HFFc6 (cell line): ENCODE data around the gene CLC. TPM values are rescaled to one million over a fixed set of nuclear protein-coding genes. Genes with fewer than 3 reads are reported as not detected.
"Not testable (repeated sequence)": the region's sequence is repeated elsewhere in the genome, so short reads cannot be mapped to it uniquely, and the experiment has no call there.

ENCODE experiments used
- DNase-seq: peaks from one replicate; pipeline ENCODE4 v3.0.0-alpha.2; 2018
- H3K27ac Mint-ChIP-seq: 2 replicates; pipeline ENCODE4 v1.8.0; 2020; ENCODE audit warnings: mild to moderate bottlenecking, mixed read lengths
- H3K27me3 Mint-ChIP-seq: 2 replicates; pipeline ENCODE4 v1.8.0; 2021; ENCODE audit warnings: mild to moderate bottlenecking, moderate library complexity, mixed read lengths; ENCODE audit not compliant: insufficient read depth
- H3K36me3 Mint-ChIP-seq: 2 replicates; pipeline ENCODE4 v1.8.0; 2021; ENCODE audit warnings: low read depth, mixed read lengths
- H3K4me1 Mint-ChIP-seq: 2 replicates; pipeline ENCODE4 v1.8.0; 2020; ENCODE audit warnings: low read depth, mixed read lengths
- H3K4me3 Mint-ChIP-seq: 2 replicates; pipeline ENCODE4 v1.8.0; 2020; ENCODE audit warnings: mild to moderate bottlenecking, moderate library complexity, mixed read lengths
- H3K9me3 Mint-ChIP-seq: 2 replicates; pipeline ENCODE4 v1.8.0; 2020; ENCODE audit warnings: mild to moderate bottlenecking, mixed read lengths
- total RNA-seq, 6 experiments: library from RNA; stranded (reverse); fragmentation: NEBNext Ultra II Directional; extraction: Animal tissue kit (Norgen Biotek cat#: 25700); gene quantifications; 2 replicates in 1 of 6; 3 replicates in 5 of 6; pipeline ENCODE4 v1.2.3, GENCODE V29; 2021
- TF ChIP-seq, protein P1 (sequence below): fragments of 200-600 bp; sonication (generic); IDR thresholded peaks from 2 replicates; pipeline ENCODE4 v1.5.0; 2021; ENCODE audit warnings: antibody characterized with exemption, mild to moderate bottlenecking

Gene CLC
- total RNA-seq, 6 experiments from 2014 or later = not detected

DNA sequence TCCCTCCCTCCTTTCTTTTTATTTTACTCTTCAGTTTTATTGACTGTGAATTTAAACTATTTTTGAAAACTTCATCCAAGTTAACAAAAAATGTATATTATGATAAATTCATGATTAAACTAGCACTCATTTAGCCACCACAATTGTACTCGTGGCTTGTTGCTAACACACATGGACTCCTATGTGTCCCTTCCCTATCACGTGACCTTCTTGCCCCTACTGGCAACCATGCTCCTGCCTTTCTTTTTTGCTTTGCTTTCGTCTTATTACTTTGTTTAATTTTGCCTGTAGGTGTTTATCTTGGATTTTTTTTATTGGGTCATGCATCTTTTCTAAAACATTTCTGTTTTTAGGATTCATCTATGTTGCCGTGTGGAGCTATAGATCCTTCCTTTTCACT lies 8.2 kb downstream of the CLC start:
- Mint-ChIP-seq H3K27me3 (peaks cover 10% of the 10 kb centered on the region), H3K36me3 (no peaks in the 10 kb centered on the region), H3K4me3 (no peak overlapping the region), H3K4me1 (no peaks in the 10 kb centered on the region), H3K27ac (no peak overlapping the region), H3K9me3 (no peaks in the 10 kb centered on the region)
- DNase-seq = no peak
- TF ChIP-seq, protein P1, sequence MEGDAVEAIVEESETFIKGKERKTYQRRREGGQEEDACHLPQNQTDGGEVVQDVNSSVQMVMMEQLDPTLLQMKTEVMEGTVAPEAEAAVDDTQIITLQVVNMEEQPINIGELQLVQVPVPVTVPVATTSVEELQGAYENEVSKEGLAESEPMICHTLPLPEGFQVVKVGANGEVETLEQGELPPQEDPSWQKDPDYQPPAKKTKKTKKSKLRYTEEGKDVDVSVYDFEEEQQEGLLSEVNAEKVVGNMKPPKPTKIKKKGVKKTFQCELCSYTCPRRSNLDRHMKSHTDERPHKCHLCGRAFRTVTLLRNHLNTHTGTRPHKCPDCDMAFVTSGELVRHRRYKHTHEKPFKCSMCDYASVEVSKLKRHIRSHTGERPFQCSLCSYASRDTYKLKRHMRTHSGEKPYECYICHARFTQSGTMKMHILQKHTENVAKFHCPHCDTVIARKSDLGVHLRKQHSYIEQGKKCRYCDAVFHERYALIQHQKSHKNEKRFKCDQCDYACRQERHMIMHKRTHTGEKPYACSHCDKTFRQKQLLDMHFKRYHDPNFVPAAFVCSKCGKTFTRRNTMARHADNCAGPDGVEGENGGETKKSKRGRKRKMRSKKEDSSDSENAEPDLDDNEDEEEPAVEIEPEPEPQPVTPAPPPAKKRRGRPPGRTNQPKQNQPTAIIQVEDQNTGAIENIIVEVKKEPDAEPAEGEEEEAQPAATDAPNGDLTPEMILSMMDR = no peak

DNA sequence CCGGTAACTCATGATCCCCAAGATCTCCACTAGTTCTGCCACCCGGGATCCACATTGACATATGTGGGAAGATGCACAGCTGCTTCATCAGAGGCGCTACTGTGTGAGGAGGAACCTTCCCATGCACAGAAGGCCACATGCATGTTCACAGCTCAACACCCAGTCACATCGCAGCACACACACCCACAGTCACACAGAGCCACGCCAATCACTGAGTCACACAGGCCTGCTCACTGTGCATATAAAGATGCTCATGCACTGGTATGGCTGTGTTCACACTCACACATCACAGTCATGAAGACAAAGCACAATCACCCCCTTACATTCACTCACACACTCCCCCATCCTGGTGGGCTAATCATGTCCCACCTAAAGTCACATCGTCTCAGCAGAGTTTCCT lies 9.8 kb downstream of the CLC start:
- peaks cover 11% of the 10 kb centered on the region for H3K27me3 Mint-ChIP-seq

DNA sequence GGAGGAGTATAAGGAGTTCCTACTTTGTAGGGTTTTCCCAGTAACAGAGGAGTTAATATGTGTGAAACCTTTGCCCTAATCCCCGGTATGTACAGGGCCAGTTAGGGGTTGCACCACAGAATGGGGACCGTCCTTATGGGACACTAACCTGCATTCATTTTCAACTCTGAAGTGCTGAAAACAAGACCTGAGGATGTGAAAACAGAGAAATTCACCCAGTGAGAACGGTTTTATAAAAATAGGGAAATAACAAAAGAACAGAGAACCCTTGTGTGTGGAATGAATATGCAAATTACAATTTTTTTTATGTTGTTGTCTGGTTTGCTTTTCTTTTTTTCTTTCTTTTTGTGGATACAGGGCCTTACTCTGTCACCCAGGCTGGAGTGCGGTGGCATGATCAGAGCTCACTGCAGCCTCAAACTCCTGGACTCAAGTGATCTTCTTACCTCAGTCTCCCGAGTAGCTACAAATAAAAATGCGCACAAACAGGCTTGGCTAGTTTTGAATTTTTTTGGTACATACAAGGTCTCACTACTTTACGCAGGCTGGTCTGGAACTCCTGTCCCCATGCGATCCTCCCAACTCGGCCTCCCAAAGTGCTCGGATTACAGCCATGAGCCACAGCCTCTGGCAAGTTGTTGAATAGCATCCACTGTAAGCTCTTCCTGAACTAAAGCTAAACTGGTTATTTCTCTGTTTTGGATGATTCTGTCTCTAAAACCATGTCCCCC lies 10.6 kb downstream of the CLC start:
- H3K9me3 Mint-ChIP-seq = no peaks in the 10 kb centered on the region
- no peaks in the 10 kb centered on the region for H3K36me3 Mint-ChIP-seq
- H3K27ac Mint-ChIP-seq = no peak overlapping the region
- no peak for DNase-seq
- no peaks in the 10 kb centered on the region for H3K4me1 Mint-ChIP-seq
- peaks cover 13% of the 10 kb centered on the region for H3K27me3 Mint-ChIP-seq
- TF ChIP-seq, protein P1 = no peak
- H3K4me3 Mint-ChIP-seq = no peak overlapping the region

More for the DNA sequence above, 9.8 kb downstream of the CLC start:
- H3K4me3 Mint-ChIP-seq = no peak overlapping the region
- H3K27ac Mint-ChIP-seq = no peak overlapping the region
- H3K36me3 Mint-ChIP-seq = no peaks in the 10 kb centered on the region
- DNase-seq = no peak
- no peaks in the 10 kb centered on the region for H3K9me3 Mint-ChIP-seq
- TF ChIP-seq, protein P1 = no peak
- no peaks in the 10 kb centered on the region for H3K4me1 Mint-ChIP-seq

DNA sequence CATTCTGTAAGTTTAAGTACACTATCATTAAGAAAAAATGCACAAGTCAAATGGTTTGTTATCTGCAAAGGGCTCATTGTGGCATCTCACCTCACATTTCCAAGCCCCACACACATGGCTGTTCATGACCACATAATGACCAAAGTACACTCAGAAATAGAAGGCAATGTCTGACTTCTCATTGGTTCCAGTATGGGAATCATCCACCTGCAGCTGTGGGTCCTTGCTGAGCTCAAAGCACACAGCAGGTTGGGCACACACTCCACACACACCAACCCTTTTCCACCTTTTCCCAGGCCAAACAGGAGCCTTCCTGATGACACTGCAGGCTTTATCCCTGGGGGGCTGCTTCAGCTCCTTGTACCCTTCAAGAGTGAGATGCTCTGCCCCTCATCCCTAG lies 11.8 kb downstream of the CLC start:
- DNase-seq = no peak
- Mint-ChIP-seq H3K27me3 (peaks cover 11% of the 10 kb centered on the region), H3K4me3 (no peak overlapping the region), H3K36me3 (no peaks in the 10 kb centered on the region), H3K9me3 (no peaks in the 10 kb centered on the region), H3K27ac (no peak overlapping the region), H3K4me1 (no peaks in the 10 kb centered on the region)
- TF ChIP-seq, protein P1 = no peak

DNA sequence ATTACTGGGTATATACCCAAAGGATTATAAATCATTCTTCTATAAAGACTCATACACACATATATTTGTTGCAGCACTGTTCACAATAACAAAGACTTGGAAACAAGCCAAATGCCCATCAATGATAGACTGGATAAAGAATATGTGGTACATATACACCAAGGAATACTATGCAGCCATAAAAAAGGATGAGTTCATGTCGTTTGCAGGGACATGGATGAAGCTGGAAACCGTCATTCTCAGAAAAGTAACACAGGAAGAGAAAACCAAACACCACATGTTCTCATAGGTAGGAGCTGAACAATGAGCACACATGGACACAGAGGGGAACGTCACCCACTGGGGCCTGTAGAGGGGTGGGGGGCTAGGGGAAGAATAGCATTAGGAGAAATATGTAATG lies 17.7 kb downstream of the CLC start:
- not testable (repeated sequence) for H3K4me1 Mint-ChIP-seq, H3K9me3 Mint-ChIP-seq, H3K36me3 Mint-ChIP-seq, DNase-seq, H3K27me3 Mint-ChIP-seq, H3K27ac Mint-ChIP-seq, H3K4me3 Mint-ChIP-seq

DNA sequence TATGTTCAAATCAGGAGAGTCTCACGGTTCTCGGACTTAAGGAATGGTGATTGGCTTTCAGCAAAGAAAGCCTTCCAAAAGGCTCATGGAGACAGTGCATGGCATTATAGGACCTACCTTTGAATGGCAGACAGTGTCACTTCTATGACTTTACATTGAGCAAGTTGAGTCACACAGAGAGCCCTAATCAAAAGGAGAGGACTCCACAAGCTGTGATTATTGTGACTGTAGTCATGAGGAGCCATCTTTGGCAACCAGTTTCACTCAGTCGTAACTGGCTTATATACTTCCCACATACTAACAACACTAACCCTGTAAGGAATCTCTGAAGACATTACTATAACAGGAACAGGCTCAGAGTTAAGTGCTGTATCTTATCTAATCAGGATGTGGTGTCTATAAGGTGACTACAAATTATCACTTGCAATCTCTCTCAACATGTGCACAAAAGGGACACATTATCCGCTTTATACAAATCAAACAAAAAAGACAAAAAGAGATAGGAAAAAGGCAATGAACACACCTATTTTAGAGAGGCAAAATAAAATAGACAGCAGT lies 27.4 kb downstream of the CLC start:
- no peak overlapping the region for H3K4me3 Mint-ChIP-seq
- H3K4me1 Mint-ChIP-seq = no peaks in the 10 kb centered on the region
- no peaks in the 10 kb centered on the region for H3K36me3 Mint-ChIP-seq
- H3K27ac Mint-ChIP-seq = no peak overlapping the region
- H3K9me3 Mint-ChIP-seq = peaks cover 4% of the 10 kb centered on the region; the same call in 1 of the 2 replicates
- H3K27me3 Mint-ChIP-seq = peaks cover 6% of the 10 kb centered on the region
- DNase-seq = no peak
- TF ChIP-seq, protein P1 = no peak
